Measurements from ENCODE around the gene SLC9A3. TPM values are rescaled to one million over a fixed set of nuclear protein-coding genes. Genes with fewer than 3 reads are reported as not detected.

Gene SLC9A3
- total and polyA plus RNA-seq, 4 donors: 0.94 to 3.8 (median 1.5) TPM

- WGBS, 2 donors: 85 to 90% methylated on average over 13 of the region's 13 CpGs
- peaks cover 0 to 13% (median 0%) of the 10 kb centered on the region in 5 donors for H3K4me1 ChIP-seq (ENCODE audit: control insufficient read depth in 5 of 5, insufficient read depth in 5 of 5, low read length in 5 of 5)
- TF ChIP-seq CTCF (IDR thresholded peaks at IDR 0.05; ENCODE audit: control extremely low read depth, extremely low read depth): no peak
- no peak overlapping the region for H3K4me3 ChIP-seq
- H3K36me3 ChIP-seq (ENCODE audit: control insufficient read depth in 4 of 4, insufficient read depth in 4 of 4, low read length in 4 of 4): no peaks in the 10 kb centered on the region
- H3K27ac ChIP-seq (ENCODE audit: low read depth in 1 of 2, low read length in 1 of 2): no peak overlapping the region
- H3K27me3 ChIP-seq (ENCODE audit: control insufficient read depth in 3 of 3, insufficient read depth in 3 of 3, low read length in 2 of 3): peaks cover 0 to 14% (median 7%) of the 10 kb centered on the region in 3 donors
- H3K9me3 ChIP-seq (ENCODE audit: control insufficient read depth in 4 of 4, insufficient read depth in 3 of 4, low read length in 3 of 4): no peaks in the 10 kb centered on the region
- no peak overlapping the region for H3K9ac ChIP-seq (ENCODE audit: insufficient read depth in 1 of 2, low read length in 2 of 2)
- DNase-seq: no peak
- ATAC-seq (ENCODE audit: insufficient read depth, low FRiP score): no peak
Measured at GRCh38 chr5:477871-478270, 46.4 kb downstream of the SLC9A3 start.

GRCh38 chr5:477247-477646 is 47.0 kb downstream of the SLC9A3 start:
- no peak for ATAC-seq (ENCODE audit: insufficient read depth, low FRiP score)
- no peak overlapping the region for H3K9ac ChIP-seq (ENCODE audit: insufficient read depth in 1 of 2, low read length in 2 of 2)
- 75 to 83% methylated on average over 19 of the region's 19 CpGs for WGBS, 2 donors
- no peak for TF ChIP-seq CTCF (IDR thresholded peaks at IDR 0.05; ENCODE audit: control extremely low read depth, extremely low read depth)
- H3K27me3 ChIP-seq (ENCODE audit: control insufficient read depth in 3 of 3, insufficient read depth in 3 of 3, low read length in 2 of 3): peaks cover 0 to 14% (median 7%) of the 10 kb centered on the region in 3 donors
- no peaks in the 10 kb centered on the region for H3K36me3 ChIP-seq (ENCODE audit: control insufficient read depth in 4 of 4, insufficient read depth in 4 of 4, low read length in 4 of 4)
- no peak for DNase-seq
- no peak overlapping the region for H3K27ac ChIP-seq (ENCODE audit: low read depth in 1 of 2, low read length in 1 of 2)
- no peak overlapping the region for H3K4me3 ChIP-seq
- peaks cover 0 to 15% (median 0%) of the 10 kb centered on the region in 5 donors for H3K4me1 ChIP-seq (ENCODE audit: control insufficient read depth in 5 of 5, insufficient read depth in 5 of 5, low read length in 5 of 5)
- H3K9me3 ChIP-seq (ENCODE audit: control insufficient read depth in 4 of 4, insufficient read depth in 3 of 4, low read length in 3 of 4): no peaks in the 10 kb centered on the region

- Histone ChIP-seq H3K9me3 (ENCODE audit: control insufficient read depth in 4 of 4, insufficient read depth in 3 of 4, low read length in 3 of 4) (no peaks in the 10 kb centered on the region), H3K27me3 (ENCODE audit: control insufficient read depth in 3 of 3, insufficient read depth in 3 of 3, low read length in 2 of 3) (peaks cover 0 to 14% (median 5%) of the 10 kb centered on the region in 3 donors), H3K4me1 (ENCODE audit: control insufficient read depth in 5 of 5, insufficient read depth in 5 of 5, low read length in 5 of 5) (peaks cover 0 to 20% (median 2%) of the 10 kb centered on the region in 5 donors), H3K4me3 (no peak overlapping the region), H3K36me3 (ENCODE audit: control insufficient read depth in 4 of 4, insufficient read depth in 4 of 4, low read length in 4 of 4) (no peaks in the 10 kb centered on the region), H3K9ac (ENCODE audit: insufficient read depth in 1 of 2, low read length in 2 of 2) (no peak overlapping the region), H3K27ac (ENCODE audit: low read depth in 1 of 2, low read length in 1 of 2) (no peak overlapping the region)
- ATAC-seq (ENCODE audit: insufficient read depth, low FRiP score): no peak
- no peak for DNase-seq
- no peak for TF ChIP-seq CTCF (IDR thresholded peaks at IDR 0.05; ENCODE audit: control extremely low read depth, extremely low read depth)
- WGBS, 2 donors: 76 to 77% methylated on average over 9 of the region's 9 CpGs
Measured at GRCh38 chr5:476814-477175, 47.5 kb downstream of the SLC9A3 start.

Measured in lung (tissue), 12 donors.